B cell (primary cell): ENCODE measurements around the gene RAD51B. TPM values are rescaled to one million over a fixed set of nuclear protein-coding genes. Genes with fewer than 3 reads are reported as not detected.

Experiments
- ATAC-seq: fragments of 200-7000 bp; cut with Tn5 transposase; one replicate; pipeline ENCODE4 v1.10.0; 2021; ENCODE audit warnings: low read depth, mild to moderate bottlenecking, moderate number of reproducible peaks, moderate library complexity
- CTCF ChIA-PET: fragments of 350-600 bp; sonication (Branson Sonifier 250); formaldehyde crosslinking; loops from one replicate; lab custom pipeline; 2021; ENCODE audit warnings: antibody characterized with exemption, inconsistent platforms; lab: Charles Lee
- POLR2A ChIA-PET: fragments of 350-600 bp; sonication (Branson Sonifier 250); formaldehyde crosslinking; loops from one replicate; lab custom pipeline; 2021; ENCODE audit warnings: antibody characterized with exemption; lab: Charles Lee
- DNase-seq: peaks from one replicate; pipeline ENCODE4 v3.0.0; 2013
- H2AFZ ChIP-seq: 2 replicates; pipeline ENCODE4 v1.6.1; 2012; ENCODE audit warnings: mild to moderate bottlenecking, low read depth, low read length; ENCODE audit not compliant: insufficient read depth, poor library complexity, severe bottlenecking
- H3K27ac ChIP-seq, 2 donors: 1 replicate in 1 of 2; 2 replicates in 1 of 2; pipeline ENCODE4 v1.5.1; 2012 to 2013; ENCODE audit warnings: low read length in 2 of 2, mild to moderate bottlenecking in 2 of 2, moderate library complexity in 1 of 2
- H3K27me3 ChIP-seq, 4 experiments: fragments of 200-600 bp in 1 of 4; sonication (generic) in 1 of 4; replicated peaks in 1 of 4; 1 replicate in 2 of 4; 2 replicates in 2 of 4; pipeline versions ENCODE4 v1.6.1 to v1.7.0; 2013 to 2016; ENCODE audit warnings: low read length in 3 of 4, mild to moderate bottlenecking in 2 of 4, mixed read lengths in 1 of 4, moderate library complexity in 1 of 4; ENCODE audit not compliant: insufficient read depth in 4 of 4, control insufficient read depth in 3 of 4; ENCODE audit errors: control extremely low read depth in 1 of 4
- H3K36me3 ChIP-seq, 2 experiments: replicated peaks in 1 of 2; 1 replicate in 1 of 2; 2 replicates in 1 of 2; pipeline versions ENCODE4 v1.6.1 to v1.7.1; 2013; ENCODE audit warnings: low read length in 1 of 2; ENCODE audit not compliant: insufficient read depth in 2 of 2, control insufficient read depth in 1 of 2; ENCODE audit errors: control extremely low read depth in 1 of 2, extremely low read depth in 1 of 2
- H3K4me1 ChIP-seq, 2 donors: fragments of 200-600 bp in 1 of 2; sonication (generic) in 1 of 2; 1 replicate in 1 of 2; 2 replicates in 1 of 2; pipeline versions ENCODE4 v1.5.1 to v1.6.1; 2013 to 2017; ENCODE audit warnings: low read length in 2 of 2; ENCODE audit not compliant: control insufficient read depth in 2 of 2, insufficient read depth in 2 of 2
- H3K4me2 ChIP-seq: replicated peaks from 2 replicates; pipeline ENCODE3; 2012; ENCODE audit warnings: mild to moderate bottlenecking, low read depth, low read length; ENCODE audit not compliant: poor library complexity, severe bottlenecking
- H3K4me3 ChIP-seq, 5 experiments: fragments of 200-600 bp in 1 of 5; sonication (generic) in 1 of 5; 1 replicate in 3 of 5; 2 replicates in 2 of 5; pipeline versions ENCODE4 v1.5.1 to v1.7.0; 2011 to 2016; ENCODE audit warnings: low read length in 4 of 5, mild to moderate bottlenecking in 4 of 5, low read depth in 2 of 5, control low read depth in 1 of 5, moderate library complexity in 1 of 5; ENCODE audit not compliant: insufficient read depth in 1 of 5; ENCODE audit errors: control extremely low read depth in 1 of 5, extremely low read depth in 1 of 5
- H3K79me2 ChIP-seq: fragments of 200-600 bp; sonication (generic); one replicate; pipeline ENCODE4 v1.6.0; 2016; ENCODE audit warnings: low read length; ENCODE audit not compliant: control insufficient read depth, insufficient read depth
- H3K9ac ChIP-seq: fragments of 200-600 bp; sonication (generic); 2 replicates; pipeline ENCODE4 v1.6.1; 2017; ENCODE audit warnings: mild to moderate bottlenecking, low read length, moderate library complexity
- H3K9me3 ChIP-seq, 3 donors: one replicate each; pipeline versions ENCODE4 v1.6.1 to v1.7.1; 2013; ENCODE audit warnings: low read length in 2 of 3; ENCODE audit not compliant: control insufficient read depth in 2 of 3, insufficient read depth in 1 of 3; ENCODE audit errors: control extremely low read depth in 1 of 3
- H4K20me1 ChIP-seq: 2 replicates; pipeline ENCODE4 v1.6.0; 2012; ENCODE audit warnings: mild to moderate bottlenecking, low read length; ENCODE audit not compliant: insufficient read depth, control insufficient read depth, poor library complexity, severe bottlenecking
- H3K27ac Mint-ChIP-seq: one replicate; pipeline ENCODE4 v1.8.0; 2021; ENCODE audit warnings: mixed read lengths
- H3K27me3 Mint-ChIP-seq: one replicate; pipeline ENCODE4 v1.8.0; 2021; ENCODE audit warnings: mixed read lengths
- H3K4me1 Mint-ChIP-seq: one replicate; pipeline ENCODE4 v1.8.0; 2021; ENCODE audit warnings: mixed read lengths
- H3K4me3 Mint-ChIP-seq: one replicate; pipeline ENCODE4 v1.8.0; 2021; ENCODE audit warnings: mixed read lengths
- H3K9me3 Mint-ChIP-seq: one replicate; pipeline ENCODE4 v1.8.0; 2022; ENCODE audit warnings: mixed read lengths; ENCODE audit not compliant: insufficient read depth
- CTCF ChIP-seq: fragments of 200-600 bp; IDR thresholded peaks from one replicate; pipeline ENCODE4 v1.8.0; 2022; ENCODE audit warnings: antibody characterized with exemption, mild to moderate bottlenecking
- EZH2 ChIP-seq: IDR thresholded peaks from 2 replicates; pipeline ENCODE4 v1.6.1; 2012; ENCODE audit warnings: borderline replicate concordance, low read depth, mild to moderate bottlenecking, moderate library complexity, low read length; ENCODE audit not compliant: insufficient read depth, poor library complexity, severe bottlenecking
- WGBS: methylation state at CpG from one replicate; pipeline ENCODE4 v1.1.5; 2013; ENCODE audit warnings: missing lambda C conversion rate; ENCODE audit not compliant: insufficient coverage; 5-methylcytosine and 5-hydroxymethylcytosine counted together
- intact Hi-C: fragments of 100-400 bp; cut with micrococcal nuclease; formaldehyde crosslinking; loops from one replicate; pipeline ENCODE4 v1.10.0; 2022
- polyA plus RNA-seq: library from polyadenylated mRNA; depleted of rRNA; stranded (reverse); fragments of >200 nt; gene quantifications from 2 replicates; pipeline ENCODE4 v1.2.3, GENCODE V29; 2012
- total RNA-seq, 2 donors: library from RNA; stranded (reverse); fragments of 120-200 nt in 1 of 2; gene quantifications; 1 replicate in 1 of 2; 2 replicates in 1 of 2; pipeline versions ENCODE4 v1.2.3 to v1.2.4, GENCODE V29; 2013 to 2022

The RAD51B gene
- total and polyA plus RNA-seq, 2 donors (not counting 1 experiment from before 2014, with no cell fraction given), result 6.5 to 60.6 TPM

GRCh38 chr14:68535404-68536017 is 715.9 kb downstream of the RAD51B start:
- 100% methylated on average over 3 of the region's 5 CpGs for WGBS
- Mint-ChIP-seq H3K4me1 (peaks cover 3% of the 10 kb centered on the region), H3K9me3 (peaks cover 3% of the 10 kb centered on the region), H3K27me3 (no peaks in the 10 kb centered on the region), H3K27ac (peak overlapping the region; percentile 18), H3K4me3 (no peak overlapping the region)
- Histone ChIP-seq H4K20me1 (no peaks in the 10 kb centered on the region), H3K9me3 (peaks cover 5 to 16% (median 7%) of the 10 kb centered on the region in 3 donors), H3K4me3 (no peak overlapping the region), H3K27ac (no peak overlapping the region), H3K27me3 (no peaks in the 10 kb centered on the region), H3K79me2 (no peaks in the 10 kb centered on the region), H3K4me1 (no peaks in the 10 kb centered on the region), H2AFZ (no peak overlapping the region), H3K9ac (no peak overlapping the region), H3K4me2 (no peak overlapping the region), H3K36me3 (no peaks in the 10 kb centered on the region)
- ATAC-seq (no peak), DNase-seq (no peak)
- ChIA-PET POLR2A (interaction anchor here (0.6 kb wide), 1 partner anchor 56 kb away, joined by 6 read pairs; no protein-coding TSS in a partner anchor), CTCF (interaction anchor here (0.8 to 0.9 kb wide), 3 partner anchors 13 to 281 kb away, joined by 3 to 5 read pairs (median 3); no protein-coding TSS in a partner anchor)
- intact Hi-C loops, result no loop called here
- TF ChIP-seq CTCF, result no peak
- TF ChIP-seq EZH2, result no peak

- TF ChIP-seq CTCF (no peak), EZH2 (no peak)
- H3K27me3 ChIP-seq, result no peaks in the 10 kb centered on the region
- H3K4me1 Mint-ChIP-seq, result peaks cover 3% of the 10 kb centered on the region
- ChIA-PET CTCF (interaction anchor here (0.9 kb wide), 1 partner anchor 17 kb away, joined by 3 read pairs; no protein-coding TSS in a partner anchor), POLR2A (no interaction called here)
- no peak overlapping the region for H3K4me2 ChIP-seq
- no peaks in the 10 kb centered on the region for H4K20me1 ChIP-seq
- no peaks in the 10 kb centered on the region for H3K79me2 ChIP-seq
- H3K36me3 ChIP-seq, result no peaks in the 10 kb centered on the region
- no CpG with 5 or more reads among the region's 1 CpG for WGBS
- peaks cover 3% of the 10 kb centered on the region for H3K9me3 Mint-ChIP-seq
- H2AFZ ChIP-seq, result no peak overlapping the region
- ATAC-seq, result no peak
- no peak for DNase-seq
- no peak overlapping the region for H3K4me3 Mint-ChIP-seq
- intact Hi-C loops, result no loop called here
- peak overlapping the region; percentile 18 for H3K27ac Mint-ChIP-seq
- no peaks in the 10 kb centered on the region for H3K4me1 ChIP-seq
- no peak overlapping the region for H3K27ac ChIP-seq
- H3K4me3 ChIP-seq, result no peak overlapping the region
- peaks cover 5 to 11% (median 5%) of the 10 kb centered on the region in 3 donors for H3K9me3 ChIP-seq
- H3K27me3 Mint-ChIP-seq, result no peaks in the 10 kb centered on the region
- no peak overlapping the region for H3K9ac ChIP-seq
Observed at GRCh38 chr14:68536018-68536410, 716.4 kb downstream of the RAD51B start.
